ENCODE data around the gene HS3ST5.

DNA sequence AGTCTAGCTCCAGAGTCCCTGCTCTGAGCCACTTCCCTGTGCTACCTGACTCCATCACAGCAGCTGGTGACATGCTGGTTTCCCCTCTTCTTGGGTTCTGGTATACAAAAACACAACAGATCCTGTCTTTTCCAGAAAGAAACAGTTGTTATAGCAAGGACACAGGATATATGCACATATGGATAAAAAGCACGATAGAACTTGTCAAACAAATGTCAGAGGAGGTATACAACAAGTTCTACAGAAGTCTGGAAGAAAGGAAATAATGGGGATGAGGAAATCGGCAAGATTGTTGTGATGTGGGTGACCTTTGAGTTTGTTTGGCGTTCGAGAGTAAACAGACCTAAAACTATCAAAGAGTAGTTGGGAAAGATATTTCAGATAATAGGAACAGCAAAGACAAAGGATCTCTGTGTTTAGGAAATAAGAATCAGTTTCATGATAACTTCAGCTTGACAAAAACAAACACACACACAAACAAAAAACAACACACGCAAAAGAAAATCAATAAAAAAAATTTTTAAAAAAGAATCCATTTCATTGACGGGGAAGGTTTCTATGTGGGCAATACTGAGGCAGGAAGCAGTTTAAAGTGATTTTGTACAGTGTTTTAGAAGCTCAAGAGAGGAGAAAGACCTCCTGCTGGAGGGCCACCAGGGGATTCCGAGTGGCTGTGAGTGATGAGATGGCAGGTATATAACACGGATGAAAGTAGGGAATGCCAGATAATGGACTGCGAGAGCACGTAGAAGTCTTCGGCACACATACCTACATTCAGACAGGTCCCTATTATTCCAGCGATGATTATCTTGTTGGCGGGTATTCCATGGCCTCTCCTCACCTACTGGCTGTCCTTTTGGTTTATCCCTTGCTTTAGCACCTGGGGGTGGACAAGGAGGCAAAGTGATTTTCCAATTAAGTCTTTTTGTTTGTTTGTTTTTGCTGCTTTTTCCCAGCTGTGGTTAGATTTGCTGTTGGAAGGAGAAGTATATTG, 174.9 kb downstream of the HS3ST5 start:
- TF ChIP-seq, protein P1, sequence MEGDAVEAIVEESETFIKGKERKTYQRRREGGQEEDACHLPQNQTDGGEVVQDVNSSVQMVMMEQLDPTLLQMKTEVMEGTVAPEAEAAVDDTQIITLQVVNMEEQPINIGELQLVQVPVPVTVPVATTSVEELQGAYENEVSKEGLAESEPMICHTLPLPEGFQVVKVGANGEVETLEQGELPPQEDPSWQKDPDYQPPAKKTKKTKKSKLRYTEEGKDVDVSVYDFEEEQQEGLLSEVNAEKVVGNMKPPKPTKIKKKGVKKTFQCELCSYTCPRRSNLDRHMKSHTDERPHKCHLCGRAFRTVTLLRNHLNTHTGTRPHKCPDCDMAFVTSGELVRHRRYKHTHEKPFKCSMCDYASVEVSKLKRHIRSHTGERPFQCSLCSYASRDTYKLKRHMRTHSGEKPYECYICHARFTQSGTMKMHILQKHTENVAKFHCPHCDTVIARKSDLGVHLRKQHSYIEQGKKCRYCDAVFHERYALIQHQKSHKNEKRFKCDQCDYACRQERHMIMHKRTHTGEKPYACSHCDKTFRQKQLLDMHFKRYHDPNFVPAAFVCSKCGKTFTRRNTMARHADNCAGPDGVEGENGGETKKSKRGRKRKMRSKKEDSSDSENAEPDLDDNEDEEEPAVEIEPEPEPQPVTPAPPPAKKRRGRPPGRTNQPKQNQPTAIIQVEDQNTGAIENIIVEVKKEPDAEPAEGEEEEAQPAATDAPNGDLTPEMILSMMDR (IDR thresholded peaks at IDR 0.05; ENCODE audit: insufficient read depth, low read length, poor library complexity, severe bottlenecking): no peak
- TF ChIP-seq EZH2phosphoT487 (conservative IDR thresholded peaks at IDR 0.05; ENCODE audit: low read length): no peak

All from SU-DHL-6 (cell line).